ENCODE results near the gene BEND3.

GRCh38 chr6:107144014-107144413 is 28.7 kb upstream of the BEND3 start:
- no peak for TF ChIP-seq MXI1 (conservative IDR thresholded peaks at IDR 0.05; ENCODE audit: poor library complexity, severe bottlenecking)
- TF ChIP-seq CTCF (IDR thresholded peaks at IDR 0.05; ENCODE audit: poor library complexity, severe bottlenecking) = no peak
- no peak for TF ChIP-seq EZH2 (IDR thresholded peaks at IDR 0.05; ENCODE audit: borderline replicate concordance, insufficient read depth, low read length, poor library complexity, severe bottlenecking)
